Rectal smooth muscle tissue (tissue), 1 donor: ENCODE data around the gene PCDHB3.
"Not testable (repeated sequence)": the region's sequence is repeated elsewhere in the genome, so short reads cannot be mapped to it uniquely, and the experiment has no call there.

Experiments
- H3K27ac ChIP-seq: one replicate; pipeline ENCODE4 v1.7.0; 2013; ENCODE audit warnings: low read depth, low read length, inconsistent platforms
- H3K27me3 ChIP-seq: one replicate; pipeline ENCODE4 v1.7.0; 2013; ENCODE audit warnings: low read length; ENCODE audit not compliant: control insufficient read depth, insufficient read depth
- H3K36me3 ChIP-seq: one replicate; pipeline ENCODE4 v1.7.0; 2013; ENCODE audit warnings: low read length; ENCODE audit not compliant: control insufficient read depth, insufficient read depth
- H3K4me1 ChIP-seq: one replicate; pipeline ENCODE4 v1.7.0; 2013; ENCODE audit warnings: low read length; ENCODE audit not compliant: control insufficient read depth, insufficient read depth
- H3K4me3 ChIP-seq: one replicate; pipeline ENCODE4 v1.7.0; 2013; ENCODE audit warnings: low read length
- H3K9ac ChIP-seq: one replicate; pipeline ENCODE4 v1.7.0; 2013; ENCODE audit warnings: low read length

PCDHB3 gene

GRCh38 chr5:141150993-141151325 lies 50.7 kb downstream of the PCDHB3 start:
- no peaks in the 10 kb centered on the region for H3K27me3 ChIP-seq
- no peaks in the 10 kb centered on the region for H3K36me3 ChIP-seq
- H3K4me1 ChIP-seq, result no peaks in the 10 kb centered on the region
- no peak overlapping the region for H3K9ac ChIP-seq
- H3K27ac ChIP-seq, result no peak overlapping the region
- no peak overlapping the region for H3K4me3 ChIP-seq

GRCh38 chr5:141151632-141152031 lies 51.4 kb downstream of the PCDHB3 start:
- not testable (repeated sequence) for H3K27me3 ChIP-seq, H3K36me3 ChIP-seq, H3K4me1 ChIP-seq, H3K4me3 ChIP-seq, H3K27ac ChIP-seq, H3K9ac ChIP-seq

GRCh38 chr5:141152096-141152495 lies 51.8 kb downstream of the PCDHB3 start:
- H3K36me3 ChIP-seq, H3K27me3 ChIP-seq, H3K27ac ChIP-seq, H3K4me1 ChIP-seq, H3K4me3 ChIP-seq, H3K9ac ChIP-seq: not testable (repeated sequence)
